Sciatic nerve (tissue), 2 donors: ENCODE results near the gene PITHD1. TPM values are rescaled to one million over a fixed set of nuclear protein-coding genes. Genes with fewer than 3 reads are reported as not detected.
"Not testable (repeated sequence)": the region's sequence is repeated elsewhere in the genome, so short reads cannot be mapped to it uniquely, and the experiment has no call there.

Experiments used
- ATAC-seq: fragments of 200-7000 bp; cut with Tn5 transposase; one replicate; pipeline ENCODE4 v1.9.1; 2020; ENCODE audit warnings: mild to moderate bottlenecking, moderate library complexity
- DNase-seq: peaks from one replicate; pipeline ENCODE4 v3.0.0-alpha.2; 2020; ENCODE audit warnings: low spot score
- intact Hi-C: fragments of 100-400 bp; cut with DNase I; formaldehyde crosslinking; loops from one replicate; pipeline ENCODE4 v1.14.2; 2022
- total RNA-seq: library from RNA; stranded (reverse); fragmentation: NEBNext Ultra II Directional; extraction: Animal tissue kit (Norgen Biotek cat#: 25700); gene quantifications from one replicate; pipeline ENCODE4 v1.2.1, GENCODE V29; 2021
- donor health status: DM: no; HTN: no; CAD: no.
- donor health status: DM: no; HTN: no; CAD: no.

Gene PITHD1, protein sequence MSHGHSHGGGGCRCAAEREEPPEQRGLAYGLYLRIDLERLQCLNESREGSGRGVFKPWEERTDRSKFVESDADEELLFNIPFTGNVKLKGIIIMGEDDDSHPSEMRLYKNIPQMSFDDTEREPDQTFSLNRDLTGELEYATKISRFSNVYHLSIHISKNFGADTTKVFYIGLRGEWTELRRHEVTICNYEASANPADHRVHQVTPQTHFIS
- 100 TPM for total RNA-seq

DNA sequence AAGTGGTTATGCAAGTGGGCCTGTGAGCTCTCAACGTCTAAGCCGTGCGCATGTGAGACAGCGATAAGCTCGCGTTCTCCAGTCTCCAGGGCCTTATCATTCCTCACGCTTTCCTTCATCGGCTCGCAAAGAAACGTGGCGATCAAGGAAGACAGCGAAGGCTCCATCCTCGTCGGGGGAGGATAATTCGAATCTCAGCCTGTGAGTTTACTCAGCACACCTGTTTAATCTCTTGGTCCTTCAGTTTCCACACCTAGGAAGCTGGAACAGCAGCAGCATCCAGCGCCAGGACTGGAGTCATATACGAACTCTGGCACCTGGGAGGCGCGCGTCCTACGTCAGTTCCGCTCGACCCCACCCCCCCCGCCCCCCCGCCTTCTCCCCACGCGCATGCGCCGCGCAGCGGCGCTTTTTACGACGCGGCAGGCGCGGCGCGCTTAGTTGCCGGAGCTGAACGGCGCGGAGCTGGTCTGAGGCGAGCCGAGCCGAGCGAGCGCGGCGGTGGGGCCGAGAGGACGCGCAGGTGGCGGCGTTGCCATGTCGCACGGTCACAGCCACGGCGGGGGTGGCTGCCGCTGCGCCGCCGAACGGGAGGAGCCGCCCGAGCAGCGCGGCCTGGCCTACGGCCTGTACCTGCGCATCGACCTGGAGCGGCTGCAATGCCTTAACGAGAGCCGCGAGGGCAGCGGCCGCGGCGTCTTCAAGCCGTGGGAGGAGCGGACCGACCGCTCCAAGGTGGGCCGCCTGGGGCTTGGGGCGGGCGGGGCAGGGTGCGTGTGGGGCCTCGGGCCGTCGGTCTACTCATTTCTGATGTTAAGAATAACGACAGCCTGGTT lies at the start of gene PITHD1:
Gene PITHD1 (plus strand): TSS at position 440 of the 836 bp plus-strand sequence. CDS start 98 bp downstream, at position 538.
- ATAC-seq (peak; percentile 95), DNase-seq (peak; percentile 85)
- intact Hi-C loops, result no loop called here

DNA sequence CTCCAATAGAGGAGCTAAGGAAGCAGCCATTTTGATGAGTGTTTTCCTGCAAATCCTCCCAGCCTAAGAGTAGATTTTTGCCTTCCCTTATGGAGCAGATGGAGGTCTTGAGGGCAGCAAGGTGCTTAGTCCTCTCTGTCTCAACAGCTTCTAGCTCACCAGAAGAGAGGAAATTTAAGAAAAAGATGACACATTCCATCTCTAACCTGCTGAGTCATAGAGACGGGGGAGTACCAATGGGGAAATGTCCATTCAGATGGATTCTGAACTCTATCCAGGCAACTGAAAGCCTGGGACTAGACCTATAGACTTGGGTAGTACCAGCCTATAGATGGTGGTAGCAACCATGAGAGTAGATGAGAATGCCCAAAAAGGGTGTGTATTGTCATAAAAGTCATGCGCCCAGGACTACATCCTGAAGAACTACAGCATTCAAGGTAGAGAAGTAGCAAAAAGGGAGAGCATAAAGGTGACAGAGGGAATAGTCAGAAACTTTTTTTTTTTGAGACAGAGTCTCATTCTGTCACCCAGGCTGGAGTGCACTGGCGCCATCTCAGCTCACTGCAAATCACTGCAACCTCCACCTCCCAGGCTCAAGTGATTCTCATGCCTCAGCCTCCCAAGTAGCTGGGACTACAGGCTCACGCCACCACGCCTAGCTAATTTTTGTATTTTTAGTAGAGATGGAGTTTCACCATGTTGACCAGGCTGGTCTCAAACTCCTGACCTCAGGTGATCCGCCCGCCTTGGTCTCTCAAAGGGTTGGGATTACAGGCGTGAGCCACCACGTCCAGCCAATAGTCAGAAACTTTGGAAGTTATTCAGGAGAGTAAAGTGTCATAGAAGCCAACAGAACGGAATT lies 45.6 kb upstream of the PITHD1 start:
- intact Hi-C loops, result no loop called here
- DNase-seq (no peak), ATAC-seq (no peak)

DNA sequence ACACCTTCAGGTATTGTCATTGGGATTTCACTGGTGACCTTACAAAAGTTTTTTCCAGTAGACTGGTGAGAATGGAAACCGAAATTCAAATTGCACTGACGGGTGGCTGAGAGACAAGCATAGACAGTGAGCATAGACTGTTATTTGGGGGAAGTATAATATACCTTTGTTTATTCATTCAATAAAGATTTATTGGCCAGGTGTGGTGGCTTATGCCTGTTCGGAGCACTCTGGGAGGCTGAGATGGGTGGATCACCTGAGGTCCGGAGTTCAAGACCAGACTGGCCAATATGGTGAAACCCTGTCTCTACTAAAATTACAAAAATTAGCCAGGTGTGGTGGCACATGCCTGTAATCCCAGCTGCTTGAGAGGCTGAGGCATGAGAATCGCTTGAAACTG lies 44.9 kb upstream of the PITHD1 start:
- DNase-seq, intact Hi-C loops, ATAC-seq: not testable (repeated sequence)

DNA sequence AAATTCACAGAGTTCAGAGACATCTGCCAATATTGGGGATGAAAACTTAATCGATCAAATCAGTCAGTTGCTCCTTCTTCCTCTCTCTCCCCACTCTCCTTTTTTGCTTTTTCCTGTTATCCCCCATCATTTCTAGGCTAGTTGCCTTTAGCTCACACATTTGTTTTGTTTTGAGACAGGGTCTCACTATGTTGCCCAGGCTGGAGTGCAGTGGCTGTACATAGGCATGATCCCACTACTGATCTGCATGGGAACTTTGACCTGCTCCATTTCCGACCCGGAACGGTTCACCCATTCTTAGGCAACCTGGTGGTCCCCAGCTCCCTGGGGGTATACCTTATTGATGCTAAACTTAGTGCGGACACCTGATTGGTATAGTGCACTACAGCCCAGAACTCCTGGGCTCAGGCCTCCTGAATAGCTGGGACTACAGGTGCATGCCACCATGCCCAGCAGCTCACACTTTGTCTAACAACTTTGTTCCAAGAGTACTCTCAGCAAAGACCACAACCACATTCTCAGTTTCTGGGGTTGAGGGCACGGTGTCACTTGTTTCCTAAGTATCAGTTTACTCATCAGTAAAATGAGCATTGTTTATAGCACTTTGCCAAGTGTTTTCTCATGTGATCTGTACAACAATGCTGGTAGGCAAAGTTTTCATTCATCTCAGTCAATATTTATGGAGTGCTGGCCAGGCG lies 41.6 kb upstream of the PITHD1 start:
- ATAC-seq (no peak), DNase-seq (no peak)
- intact Hi-C loops, result no loop called here

DNA sequence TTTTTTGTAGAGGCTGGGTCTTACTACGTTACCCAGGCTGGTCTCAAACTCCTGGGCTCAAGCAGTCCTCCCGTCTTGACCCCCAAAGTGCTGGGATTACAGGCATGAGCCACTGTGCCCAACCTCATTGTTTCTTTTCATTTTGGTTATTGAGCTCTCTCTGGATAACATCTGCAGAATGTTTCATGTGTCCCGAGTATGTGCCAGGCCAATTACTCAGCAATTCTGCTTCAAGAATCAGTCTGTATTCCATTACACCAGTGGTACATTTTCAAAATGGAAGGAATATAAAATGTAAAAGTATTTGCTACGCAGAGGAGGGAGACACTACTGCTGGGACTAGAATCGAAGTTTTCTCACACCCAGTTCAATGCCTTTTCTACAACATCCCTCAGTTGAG lies 36.6 kb upstream of the PITHD1 start:
- intact Hi-C loops, result no loop called here
- DNase-seq, result no peak
- ATAC-seq, result no peak

- ATAC-seq, result no peak
- DNase-seq, result no peak
- intact Hi-C loops, result no loop called here
Observed at GRCh38 chr1:23742670-23743286, 35.4 kb upstream of the PITHD1 start.

- intact Hi-C loops, result no loop called here
Observed at GRCh38 chr1:23743287-23744152, 34.7 kb upstream of the PITHD1 start, which contains the start of gene ELOA. Gene ELOA (plus strand): TSS chr1:23743471. CDS start chr1:23743504, 33 bp downstream.

GRCh38 chr1:23745515-23745914 lies 32.7 kb upstream of the PITHD1 start:
- no peak for DNase-seq
- no peak for ATAC-seq
- intact Hi-C loops, result no loop called here

More at GRCh38 chr1:23743287-23744152, 34.7 kb upstream of the PITHD1 start, which contains the start of gene ELOA:
- ATAC-seq, result peak; percentile 92
- DNase-seq, result peak; percentile 83

- DNase-seq, result no peak
- intact Hi-C loops, result no loop called here
- no peak for ATAC-seq
Observed at GRCh38 chr1:23748016-23748415, 30.2 kb upstream of the PITHD1 start.

- ATAC-seq, result peak; percentile 42
- no peak for DNase-seq
- intact Hi-C loops, result no loop called here
Observed at GRCh38 chr1:23751050-23751814, 27.0 kb upstream of the PITHD1 start.

DNA sequence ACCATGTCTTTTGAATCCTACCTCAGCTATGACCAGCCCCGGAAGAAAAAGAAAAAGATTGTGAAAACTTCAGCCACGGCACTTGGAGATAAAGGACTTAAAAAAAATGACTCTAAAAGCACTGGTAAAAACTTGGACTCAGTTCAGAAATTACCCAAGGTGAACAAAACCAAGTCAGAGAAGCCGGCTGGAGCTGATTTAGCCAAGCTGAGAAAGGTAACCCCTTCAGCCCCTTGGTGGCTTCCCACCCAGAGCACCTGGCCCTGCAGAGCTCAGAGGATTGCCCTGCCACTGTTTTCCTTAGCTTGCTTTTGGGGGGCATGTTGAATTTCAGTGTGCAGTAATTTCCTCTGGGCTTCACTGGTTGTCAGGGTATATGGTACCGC lies 26.4 kb upstream of the PITHD1 start:
- DNase-seq (no peak), ATAC-seq (no peak)
- intact Hi-C loops, result no loop called here

- ATAC-seq, result no peak
- intact Hi-C loops, result no loop called here
Observed at GRCh38 chr1:23752909-23753308, 25.3 kb upstream of the PITHD1 start.

GRCh38 chr1:23756676-23757075 lies 21.5 kb upstream of the PITHD1 start:
- intact Hi-C loops, result no loop called here
- no peak for DNase-seq
- no peak for ATAC-seq

More at GRCh38 chr1:23752909-23753308, 25.3 kb upstream of the PITHD1 start:
- DNase-seq, result no peak

GRCh38 chr1:23757812-23758211 lies 20.4 kb upstream of the PITHD1 start:
- no peak for ATAC-seq
- no peak for DNase-seq
- intact Hi-C loops, result no loop called here

- peak; percentile 83 for ATAC-seq
- no peak for DNase-seq
- intact Hi-C loops, result no loop called here
Observed at GRCh38 chr1:23759277-23759676, 18.9 kb upstream of the PITHD1 start.

DNA sequence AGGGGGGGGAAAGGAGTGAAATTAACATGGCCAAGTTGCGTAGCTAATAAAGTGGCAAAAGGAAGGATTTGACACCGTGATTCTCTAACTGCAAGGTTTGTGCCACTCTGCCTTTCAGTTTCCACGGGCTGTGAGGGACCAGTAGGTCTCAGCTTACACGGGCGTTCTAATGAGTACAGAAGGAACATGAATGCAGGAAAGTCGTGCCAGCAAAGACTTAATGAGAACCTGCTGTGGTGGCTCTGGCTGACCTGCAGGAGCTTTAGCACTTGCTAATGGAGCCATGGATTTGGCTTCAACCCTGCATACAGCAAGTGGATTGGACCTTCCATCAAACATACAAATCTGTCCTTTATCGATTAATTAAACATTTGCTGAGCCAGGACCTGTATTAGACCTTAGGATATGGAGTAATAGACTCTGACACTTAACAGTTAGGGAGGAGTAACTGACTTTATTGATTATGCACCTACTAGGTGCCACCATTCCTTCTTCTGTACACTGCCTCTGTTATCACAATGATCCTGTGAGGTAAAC lies 15.1 kb upstream of the PITHD1 start:
- intact Hi-C loops, result no loop called here
- DNase-seq (no peak), ATAC-seq (peak; percentile 45)

GRCh38 chr1:23768733-23769132 lies 9.5 kb upstream of the PITHD1 start:
- ATAC-seq (no peak), DNase-seq (no peak)
- intact Hi-C loops, result no loop called here
